B cell (primary cell): ENCODE data around the gene MIPOL1.
"Not testable (repeated sequence)": the region's sequence is repeated elsewhere in the genome, so short reads cannot be mapped to it uniquely, and the experiment has no call there.

Source experiments
- EZH2 ChIP-seq: IDR thresholded peaks from 2 replicates; pipeline ENCODE4 v1.6.1; 2012; ENCODE audit warnings: borderline replicate concordance, low read depth, mild to moderate bottlenecking, moderate library complexity, low read length; ENCODE audit not compliant: insufficient read depth, poor library complexity, severe bottlenecking
- TF ChIP-seq, protein P1 (sequence below): fragments of 200-600 bp; IDR thresholded peaks from one replicate; pipeline ENCODE4 v1.8.0; 2022; ENCODE audit warnings: antibody characterized with exemption, mild to moderate bottlenecking

DNA sequence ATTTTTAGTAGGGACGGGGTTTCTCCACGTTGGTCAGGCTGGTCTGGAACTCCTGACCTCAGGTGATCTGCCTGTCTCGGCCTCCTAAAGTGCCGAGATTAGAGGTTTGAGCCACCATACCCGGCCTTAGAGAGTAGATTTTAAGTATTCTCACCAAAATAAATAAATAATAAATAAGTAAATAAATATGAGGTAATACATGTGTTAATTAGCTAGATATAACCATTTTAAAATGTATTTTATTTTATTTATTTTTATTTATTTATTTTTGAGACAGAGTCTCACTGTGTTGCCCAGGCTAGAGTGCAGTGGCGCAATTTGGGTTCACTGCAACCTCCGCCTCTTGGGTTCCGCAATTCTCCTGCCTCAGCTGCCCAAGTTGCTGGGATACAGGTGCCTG lies 13.2 kb upstream of the MIPOL1 start:
- TF ChIP-seq, protein P1, sequence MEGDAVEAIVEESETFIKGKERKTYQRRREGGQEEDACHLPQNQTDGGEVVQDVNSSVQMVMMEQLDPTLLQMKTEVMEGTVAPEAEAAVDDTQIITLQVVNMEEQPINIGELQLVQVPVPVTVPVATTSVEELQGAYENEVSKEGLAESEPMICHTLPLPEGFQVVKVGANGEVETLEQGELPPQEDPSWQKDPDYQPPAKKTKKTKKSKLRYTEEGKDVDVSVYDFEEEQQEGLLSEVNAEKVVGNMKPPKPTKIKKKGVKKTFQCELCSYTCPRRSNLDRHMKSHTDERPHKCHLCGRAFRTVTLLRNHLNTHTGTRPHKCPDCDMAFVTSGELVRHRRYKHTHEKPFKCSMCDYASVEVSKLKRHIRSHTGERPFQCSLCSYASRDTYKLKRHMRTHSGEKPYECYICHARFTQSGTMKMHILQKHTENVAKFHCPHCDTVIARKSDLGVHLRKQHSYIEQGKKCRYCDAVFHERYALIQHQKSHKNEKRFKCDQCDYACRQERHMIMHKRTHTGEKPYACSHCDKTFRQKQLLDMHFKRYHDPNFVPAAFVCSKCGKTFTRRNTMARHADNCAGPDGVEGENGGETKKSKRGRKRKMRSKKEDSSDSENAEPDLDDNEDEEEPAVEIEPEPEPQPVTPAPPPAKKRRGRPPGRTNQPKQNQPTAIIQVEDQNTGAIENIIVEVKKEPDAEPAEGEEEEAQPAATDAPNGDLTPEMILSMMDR: not testable (repeated sequence)
- not testable (repeated sequence) for TF ChIP-seq EZH2
